AG09319 (cell line): ENCODE data around the gene SNAP29.
"Not testable (repeated sequence)": the region's sequence is repeated elsewhere in the genome, so short reads cannot be mapped to it uniquely, and the experiment has no call there.

Experiments
- DNase-seq: peaks from one replicate; pipeline ENCODE4 v3.0.0-alpha.2; 2010; ENCODE audit warnings: low read depth; ENCODE audit errors: extremely low read depth
- CTCF ChIP-seq: IDR thresholded peaks from 2 replicates; pipeline ENCODE4 v1.5.1; 2011; ENCODE audit warnings: low read depth, mild to moderate bottlenecking, inconsistent platforms, low read length, moderate library complexity

SNAP29 gene

GRCh38 chr22:20884454-20884853 lies 25.6 kb downstream of the SNAP29 start:
- DNase-seq, result no peak
- no peak for TF ChIP-seq CTCF

- no peak for DNase-seq
- TF ChIP-seq CTCF, result no peak
These were observed 26.3 kb downstream of the SNAP29 start for GRCh38 chr22:20885017-20885556.

GRCh38 chr22:20885557-20886323 lies 26.9 kb downstream of the SNAP29 start:
- peak; percentile 59 for DNase-seq
- TF ChIP-seq CTCF, result peak; percentile 98

GRCh38 chr22:20887375-20887774 lies 28.6 kb downstream of the SNAP29 start:
- no peak for DNase-seq
- TF ChIP-seq CTCF, result no peak

- TF ChIP-seq CTCF, result no peak
- no peak for DNase-seq
These were observed 30.4 kb downstream of the SNAP29 start for GRCh38 chr22:20889025-20889704.

GRCh38 chr22:20889904-20890540 lies 31.2 kb downstream of the SNAP29 start:
- TF ChIP-seq CTCF, result no peak

GRCh38 chr22:20890975-20891374 lies 32.2 kb downstream of the SNAP29 start:
- no peak for DNase-seq
- TF ChIP-seq CTCF, result no peak

More at GRCh38 chr22:20889904-20890540, 31.2 kb downstream of the SNAP29 start:
- DNase-seq, result no peak

GRCh38 chr22:20897737-20898136 lies 38.9 kb downstream of the SNAP29 start:
- not testable (repeated sequence) for DNase-seq
